Immature natural killer cell (primary cell): Measurements from ENCODE around the gene ADAM33. TPM values are rescaled to one million over a fixed set of nuclear protein-coding genes. Genes with fewer than 3 reads are reported as not detected.

Experiments
- DNase-seq, 3 donors: peaks; one replicate each; pipeline ENCODE4 v3.0.0; 2022; ENCODE audit warnings: mixed read lengths in 1 of 3
- H3K27ac Mint-ChIP-seq, 6 donors: one replicate each; pipeline ENCODE4 v1.8.0; 2020; ENCODE audit warnings: mixed read lengths in 6 of 6, mild to moderate bottlenecking in 5 of 6, inconsistent platforms in 4 of 6, moderate library complexity in 3 of 6
- H3K27me3 Mint-ChIP-seq, 3 donors: one replicate each; pipeline ENCODE4 v1.8.0; 2020 to 2021; ENCODE audit warnings: low read depth in 3 of 3, mild to moderate bottlenecking in 3 of 3, mixed read lengths in 3 of 3, moderate library complexity in 3 of 3, inconsistent platforms in 1 of 3
- H3K36me3 Mint-ChIP-seq, 3 donors: one replicate each; pipeline ENCODE4 v1.8.0; 2020; ENCODE audit warnings: mixed read lengths in 3 of 3, inconsistent platforms in 2 of 3, mild to moderate bottlenecking in 2 of 3
- H3K4me1 Mint-ChIP-seq, 2 donors: one replicate each; pipeline ENCODE4 v1.8.0; 2020; ENCODE audit warnings: inconsistent platforms in 2 of 2, mild to moderate bottlenecking in 2 of 2, mixed read lengths in 2 of 2, moderate library complexity in 1 of 2
- H3K4me3 Mint-ChIP-seq, 5 donors: one replicate each; pipeline ENCODE4 v1.8.0; 2020; ENCODE audit warnings: mild to moderate bottlenecking in 5 of 5, mixed read lengths in 5 of 5, inconsistent platforms in 3 of 5, moderate library complexity in 3 of 5
- H3K9me3 Mint-ChIP-seq, 6 donors: one replicate each; pipeline ENCODE4 v1.8.0; 2020; ENCODE audit warnings: mild to moderate bottlenecking in 6 of 6, mixed read lengths in 6 of 6, inconsistent platforms in 4 of 6, moderate library complexity in 3 of 6
- polyA plus RNA-seq, 3 donors: library from polyadenylated mRNA; unstranded; fragments of 300-500 nt; fragmentation: Illumina TruSeq; gene quantifications; one replicate each; pipeline ENCODE4 v1.2.3, GENCODE V29; 2021

The ADAM33 gene
- polyA plus RNA-seq, 3 donors from 2014 or later, result not detected

DNA sequence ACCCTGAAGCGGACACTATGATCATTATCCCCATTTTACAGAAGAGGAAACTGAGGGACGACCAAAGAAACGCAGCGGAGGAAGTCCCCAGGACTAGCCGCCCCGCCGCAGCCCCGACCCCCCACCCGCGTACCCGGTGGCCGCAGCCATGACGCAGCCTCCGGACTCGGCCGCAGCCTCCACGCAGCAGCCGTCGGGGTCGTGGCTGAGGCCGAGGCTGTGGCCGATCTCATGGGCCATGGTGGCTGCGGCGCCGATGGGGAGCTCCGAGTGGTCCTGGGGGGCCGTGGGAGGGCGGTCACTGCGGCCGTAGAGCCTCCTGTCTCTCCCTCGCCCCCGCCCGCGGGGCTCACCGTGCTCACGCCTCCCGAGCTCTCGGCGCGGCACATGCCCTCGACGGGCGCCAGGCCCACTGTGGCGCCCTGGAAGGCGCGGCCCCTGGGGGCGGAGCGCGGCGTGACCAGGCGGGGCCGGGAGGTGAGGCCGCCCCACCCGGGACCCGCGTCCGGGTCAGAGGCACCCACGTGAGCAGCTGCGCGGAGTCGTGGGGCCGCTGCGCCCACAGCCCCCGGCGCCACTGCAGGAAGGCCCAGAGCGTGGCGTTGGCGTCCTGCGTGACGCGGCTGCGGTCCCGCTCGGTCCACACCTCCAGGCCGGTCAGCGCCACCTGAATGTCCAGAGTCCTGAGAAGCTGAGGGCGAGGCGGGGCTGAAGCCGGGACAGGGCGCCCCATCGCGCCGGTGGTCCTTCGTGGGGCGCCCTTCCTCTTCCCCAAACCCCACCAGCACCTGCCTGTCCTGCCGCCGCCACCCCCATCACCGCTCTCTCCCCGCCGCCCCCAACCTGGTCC is 8.4 kb downstream of the ADAM33 start:
- Mint-ChIP-seq H3K27me3 (peaks cover 7 to 15% (median 14%) of the 10 kb centered on the region in 3 donors), H3K4me1 (peaks cover 4 to 5% of the 10 kb centered on the region in 2 donors), H3K4me3 (no peak overlapping the region), H3K9me3 (no peaks in the 10 kb centered on the region), H3K27ac (no peak overlapping the region), H3K36me3 (no peaks in the 10 kb centered on the region)
- no peak for DNase-seq

DNA sequence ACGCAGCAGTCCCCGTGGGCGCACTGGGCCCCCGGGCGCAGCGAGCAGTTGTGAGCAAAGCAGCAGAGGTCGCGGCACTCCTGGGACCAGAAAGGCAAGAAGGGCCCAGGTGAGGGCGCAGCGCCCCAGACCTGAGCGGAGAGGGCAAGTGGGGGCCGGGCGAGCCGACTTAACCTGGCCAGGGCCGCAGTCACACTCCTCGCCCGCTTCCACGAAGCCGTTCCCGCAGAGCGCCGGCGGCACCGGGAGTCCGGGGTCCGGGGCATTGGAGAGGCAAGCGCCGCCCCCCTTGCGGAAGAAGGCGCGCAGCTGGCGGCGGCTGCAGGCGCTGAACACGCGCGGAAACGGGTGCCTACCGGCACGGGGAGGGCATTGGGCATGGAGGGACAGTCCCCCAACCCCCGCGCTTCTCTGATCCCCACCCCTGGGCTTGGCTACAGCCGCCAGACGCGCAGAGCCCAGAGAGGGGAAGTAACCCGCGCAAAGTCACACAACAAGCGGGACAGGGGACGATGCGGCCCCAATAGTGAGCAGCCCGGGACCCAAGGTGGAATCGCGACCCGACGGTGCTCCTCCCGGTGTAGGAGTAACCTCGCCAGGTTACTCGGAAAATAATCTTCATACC is 9.2 kb downstream of the ADAM33 start:
- DNase-seq, result no peak
- Mint-ChIP-seq H3K9me3 (no peaks in the 10 kb centered on the region), H3K36me3 (no peaks in the 10 kb centered on the region), H3K4me3 (no peak overlapping the region), H3K27me3 (peaks cover 7 to 15% (median 14%) of the 10 kb centered on the region in 3 donors), H3K27ac (no peak overlapping the region), H3K4me1 (peaks cover 5 to 6% of the 10 kb centered on the region in 2 donors)

DNA sequence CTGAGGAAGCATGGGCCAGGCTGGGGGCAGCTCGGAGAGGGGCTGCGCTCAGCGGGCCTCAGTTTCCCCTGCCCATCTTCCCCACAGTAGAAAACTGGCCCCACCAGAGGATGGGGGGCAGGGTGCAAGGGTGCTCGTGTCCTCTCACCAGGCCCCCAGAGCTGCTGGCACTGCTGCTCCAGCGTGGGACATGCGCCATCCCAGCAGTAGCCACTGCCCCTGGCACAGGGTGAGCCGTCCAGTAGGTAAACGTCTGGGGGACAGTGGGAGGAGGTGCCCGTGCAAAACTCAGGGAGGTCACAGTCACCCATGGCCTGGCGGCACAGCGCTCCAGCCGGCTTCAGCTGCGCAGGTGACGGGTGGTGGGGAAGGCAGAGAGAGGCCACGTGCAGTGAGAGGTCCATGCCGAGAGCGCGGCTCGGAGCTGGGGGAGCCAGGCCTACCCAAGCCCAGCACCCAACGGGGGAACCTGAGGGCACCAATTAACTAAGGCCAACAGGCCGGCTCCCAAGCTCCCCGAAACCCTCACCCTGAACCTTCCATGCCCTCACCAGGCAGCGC is 9.7 kb downstream of the ADAM33 start:
- Mint-ChIP-seq H3K9me3 (no peaks in the 10 kb centered on the region), H3K36me3 (no peaks in the 10 kb centered on the region), H3K27me3 (peaks cover 7 to 15% (median 14%) of the 10 kb centered on the region in 3 donors), H3K4me1 (peaks cover 10 to 12% of the 10 kb centered on the region in 2 donors), H3K27ac (peak overlapping the region in 1 of 6 donors; percentile 11), H3K4me3 (peak overlapping the region in 1 of 5 donors; percentile 44)
- DNase-seq, result no peak

DNA sequence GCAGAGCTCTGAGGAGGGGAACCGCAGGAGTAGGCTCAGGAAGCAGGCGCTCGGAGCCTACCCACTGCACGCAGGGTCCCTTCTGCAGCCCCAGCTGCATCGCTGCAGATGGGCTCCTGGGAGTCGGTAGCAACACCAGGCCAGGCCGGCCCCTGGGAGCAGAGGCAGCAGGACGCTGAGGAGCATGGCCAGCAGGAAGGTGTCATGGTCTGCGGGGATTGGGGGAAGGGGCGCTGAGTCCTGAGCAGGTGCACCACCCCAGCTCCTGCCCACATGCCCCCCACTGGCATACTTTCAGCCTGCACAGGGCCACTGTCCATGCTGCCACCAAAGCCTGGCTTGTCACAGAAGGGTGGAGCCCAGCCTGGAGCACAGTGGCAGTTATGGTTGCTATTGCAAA is 10.9 kb downstream of the ADAM33 start:
- Mint-ChIP-seq H3K9me3 (no peaks in the 10 kb centered on the region), H3K27me3 (peaks cover 8 to 17% (median 13%) of the 10 kb centered on the region in 3 donors), H3K27ac (no peak overlapping the region), H3K36me3 (no peaks in the 10 kb centered on the region), H3K4me3 (no peak overlapping the region), H3K4me1 (peaks cover 17 to 19% of the 10 kb centered on the region in 2 donors)
- no peak for DNase-seq

DNA sequence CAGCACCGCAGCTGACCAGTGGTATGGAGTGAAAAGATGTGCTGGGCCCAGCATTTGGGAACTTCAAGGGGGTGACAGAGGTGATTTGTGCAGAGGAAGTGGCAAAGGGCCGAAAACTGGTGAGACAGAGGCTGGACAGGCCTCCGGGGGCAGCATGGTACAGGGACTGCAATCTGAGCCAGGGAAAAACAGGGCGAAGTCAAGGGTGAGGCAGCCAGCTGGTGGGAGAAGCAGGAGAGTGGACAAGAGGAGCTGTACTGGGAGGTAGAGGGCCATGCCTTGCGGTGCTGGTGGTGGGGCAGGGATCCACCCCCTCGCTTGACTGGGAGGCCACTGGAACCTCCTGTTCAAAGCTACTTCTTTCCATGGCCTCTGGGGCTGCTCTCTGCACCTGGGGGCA is 11.3 kb downstream of the ADAM33 start:
- Mint-ChIP-seq H3K9me3 (no peaks in the 10 kb centered on the region), H3K4me3 (no peak overlapping the region), H3K27ac (peak overlapping the region in 1 of 6 donors; percentile 53), H3K4me1 (peaks cover 22 to 23% of the 10 kb centered on the region in 2 donors), H3K36me3 (no peaks in the 10 kb centered on the region), H3K27me3 (peaks cover 12 to 22% (median 16%) of the 10 kb centered on the region in 3 donors)
- no peak for DNase-seq

DNA sequence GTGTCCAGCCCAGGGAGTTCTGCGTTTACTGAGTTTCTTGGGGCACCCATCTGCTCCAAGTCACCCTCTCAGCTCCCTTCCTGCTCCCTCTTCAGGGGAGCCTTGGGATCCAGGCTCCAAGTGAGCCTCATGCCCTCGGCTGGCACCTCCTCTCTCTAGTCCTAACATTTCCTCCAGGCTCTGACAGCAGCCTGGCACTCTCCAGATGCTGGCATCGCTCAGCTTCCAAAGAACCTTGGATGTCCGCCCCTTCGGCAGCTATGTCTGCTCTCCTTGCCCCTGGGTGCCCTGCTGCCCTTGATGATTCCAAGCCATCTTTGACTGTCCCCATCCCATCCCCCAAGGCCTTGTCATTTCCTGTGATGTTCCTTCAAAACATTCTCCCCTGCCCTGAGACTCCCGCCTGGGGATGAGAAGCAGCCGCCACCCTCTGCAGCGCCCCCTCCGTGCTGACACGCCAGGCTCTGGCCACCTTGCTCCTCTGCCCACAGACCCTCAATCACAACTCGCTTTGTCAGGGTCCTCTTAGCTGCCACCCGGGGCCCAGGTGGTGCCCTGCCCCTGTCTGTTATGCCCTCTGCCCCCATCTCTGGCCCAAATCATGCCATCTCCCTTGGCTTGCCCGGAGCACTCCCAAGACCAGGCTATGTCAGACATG is 12.0 kb downstream of the ADAM33 start:
- Mint-ChIP-seq H3K27me3 (peaks cover 17 to 25% (median 20%) of the 10 kb centered on the region in 3 donors), H3K36me3 (no peaks in the 10 kb centered on the region), H3K4me1 (peaks cover 28 to 30% of the 10 kb centered on the region in 2 donors), H3K4me3 (no peak overlapping the region), H3K27ac (peak overlapping the region in 1 of 6 donors; percentile 19), H3K9me3 (no peaks in the 10 kb centered on the region)
- DNase-seq, result no peak

DNA sequence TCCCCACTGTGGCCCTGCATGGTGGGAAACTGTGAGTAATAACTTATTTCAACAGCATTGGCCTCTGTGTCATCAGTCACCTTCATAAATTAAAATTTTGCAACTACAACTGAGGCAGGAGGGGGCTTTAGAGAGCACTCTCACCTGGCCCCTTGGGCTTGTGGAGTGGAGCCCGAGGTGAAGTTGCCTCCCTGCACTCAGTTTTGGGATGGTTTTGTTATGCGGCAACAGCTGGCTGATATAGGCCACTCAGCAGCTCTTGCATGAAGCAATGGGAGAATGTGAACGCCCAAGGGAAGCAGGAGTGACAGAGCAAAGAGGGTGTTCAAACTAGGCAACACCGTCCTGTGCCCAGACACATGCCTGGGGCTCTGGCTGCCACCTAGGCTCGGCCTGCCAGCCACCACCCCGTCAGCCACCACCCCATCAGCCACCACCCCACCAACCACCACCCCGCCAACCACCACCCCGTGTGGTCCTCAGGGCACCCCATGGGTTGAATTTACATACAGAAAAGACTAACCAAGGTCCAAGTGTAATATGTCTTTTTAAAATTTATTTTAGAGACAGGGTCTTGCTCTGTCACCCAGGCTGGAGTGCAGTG is 14.3 kb downstream of the ADAM33 start:
- Mint-ChIP-seq H3K9me3 (peaks cover 0 to 2% (median 0%) of the 10 kb centered on the region in 6 donors), H3K36me3 (no peaks in the 10 kb centered on the region), H3K27me3 (peaks cover 15 to 23% (median 22%) of the 10 kb centered on the region in 3 donors), H3K27ac (peak overlapping the region; percentile 24 to 91 (median 70)), H3K4me1 (peaks cover 28 to 32% of the 10 kb centered on the region in 2 donors), H3K4me3 (peak overlapping the region; percentile 46 to 72 (median 70))
- no peak for DNase-seq

DNA sequence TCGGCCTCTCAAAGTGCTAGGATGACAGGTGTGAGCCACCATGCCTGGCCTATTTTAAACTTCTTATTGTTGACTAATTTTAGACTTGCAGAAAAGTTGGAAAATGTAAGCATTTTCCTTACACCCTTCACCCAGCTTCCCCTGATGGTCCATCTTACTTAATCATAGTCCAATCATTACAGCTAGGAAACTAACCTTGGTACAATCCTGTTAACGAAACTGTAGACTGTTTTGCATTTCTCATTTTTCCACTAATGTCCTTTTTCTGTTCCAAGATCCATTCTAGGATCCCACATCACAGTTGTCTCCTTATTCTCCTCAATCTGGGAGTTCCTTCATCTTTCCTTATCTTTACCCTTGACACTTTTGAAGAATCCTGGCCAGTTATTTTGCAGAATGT is 18.0 kb downstream of the ADAM33 start:
- Mint-ChIP-seq H3K9me3 (peaks cover 0 to 2% (median 0%) of the 10 kb centered on the region in 6 donors), H3K27me3 (peaks cover 21 to 28% (median 25%) of the 10 kb centered on the region in 3 donors), H3K4me3 (peak overlapping the region in 1 of 5 donors; percentile 1), H3K36me3 (no peaks in the 10 kb centered on the region), H3K27ac (peak overlapping the region in 1 of 6 donors; percentile 4), H3K4me1 (peaks cover 28 to 32% of the 10 kb centered on the region in 2 donors)
- DNase-seq, result no peak

DNA sequence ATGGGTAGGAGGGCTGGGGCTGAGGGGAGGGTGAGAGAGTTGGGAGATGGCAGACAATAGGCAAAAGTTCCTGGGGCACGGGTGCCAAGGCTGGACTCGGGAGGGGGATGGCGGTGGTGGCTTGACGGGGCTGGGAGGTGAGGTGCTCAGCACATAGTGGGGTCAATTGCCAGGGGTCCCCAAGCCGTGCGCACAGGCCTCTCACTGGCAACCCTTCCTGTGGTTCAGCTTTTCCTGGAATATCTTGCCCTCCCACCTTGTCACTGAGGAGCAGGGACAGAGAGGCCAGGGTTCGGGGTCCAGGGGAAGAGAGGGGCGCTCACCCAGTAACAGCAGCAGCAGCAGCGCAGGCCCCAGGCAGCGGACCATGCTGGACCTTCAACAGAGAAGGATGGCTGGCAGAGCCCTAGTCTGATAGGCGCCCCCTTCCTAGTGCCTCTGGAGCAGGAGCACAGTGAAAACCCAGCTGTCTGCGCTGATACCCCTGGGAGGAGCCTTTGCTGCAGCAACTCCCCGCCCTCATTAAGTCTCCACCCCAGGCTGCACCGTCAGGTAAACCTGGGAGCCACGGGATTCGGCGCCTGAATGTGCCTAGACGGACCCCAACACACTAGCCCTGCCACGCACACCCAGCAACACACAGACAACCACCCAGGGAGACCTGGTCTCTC is 18.6 kb downstream of the ADAM33 start, which contains the start of gene GFRA4:
GFRA4 (minus strand) TSS at position 369 of the 671 bp plus-strand sequence; CDS start at position 369, 0 bp downstream.
- Mint-ChIP-seq H3K4me3 (peak within 1 kb of the TSS in 1 of 5 donors; percentile 1), H3K27me3 (peaks cover 22 to 30% (median 24%) of the 10 kb centered on the region in 3 donors), H3K27ac (peak within 1 kb of the TSS in 1 of 6 donors; percentile 4), H3K4me1 (peaks cover 29 to 32% of the 10 kb centered on the region in 2 donors), H3K9me3 (peaks cover 0 to 2% (median 0%) of the 10 kb centered on the region in 6 donors), H3K36me3 (no peaks in the 10 kb centered on the region)
- no peak for DNase-seq

DNA sequence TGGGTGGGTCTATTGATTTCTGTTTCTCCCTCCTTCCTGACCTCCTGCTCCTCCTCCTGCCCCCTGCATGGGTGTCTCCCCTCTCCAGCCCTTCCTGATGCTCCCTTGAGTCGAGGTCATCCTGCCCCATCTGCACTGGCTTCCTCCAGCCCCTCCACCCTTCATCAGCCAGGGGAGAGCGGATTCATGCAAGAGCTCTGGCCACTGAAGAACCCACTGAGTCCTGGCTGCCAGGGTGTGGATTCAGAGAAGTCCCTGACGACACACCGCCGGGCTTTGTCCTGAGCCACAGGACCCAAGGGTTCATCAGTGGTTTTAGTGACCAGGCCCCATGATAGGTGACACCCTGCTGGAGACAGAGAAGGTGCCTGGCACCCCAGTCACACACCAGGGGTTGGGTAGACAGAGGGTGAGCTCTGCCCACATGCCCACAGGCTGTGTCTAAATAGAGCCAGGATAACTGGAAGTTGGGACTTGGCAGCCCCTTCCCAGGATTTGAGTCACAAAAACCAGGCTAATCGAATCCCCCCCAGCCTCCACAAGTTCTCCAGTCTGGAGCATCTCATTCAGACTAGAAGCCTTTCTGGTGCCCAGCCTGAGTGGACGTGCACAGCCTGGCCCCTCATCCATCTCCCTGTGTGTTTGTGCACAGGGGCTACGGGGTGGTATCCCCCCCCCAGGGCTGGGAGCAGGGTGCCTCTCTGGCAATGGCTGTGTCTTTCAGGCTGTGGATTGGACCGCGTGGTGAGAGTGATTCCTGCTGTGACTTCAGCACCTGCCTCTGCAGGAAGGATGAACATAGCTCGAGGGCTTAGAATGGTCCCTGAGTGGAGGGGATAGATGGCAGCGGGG is 19.8 kb downstream of the ADAM33 start:
- H3K4me3 Mint-ChIP-seq, result peak overlapping the region in 1 of 5 donors; percentile 41
- DNase-seq, result no peak
- peaks cover 0 to 2% (median 0%) of the 10 kb centered on the region in 6 donors for H3K9me3 Mint-ChIP-seq
- H3K27ac Mint-ChIP-seq, result no peak overlapping the region
- H3K36me3 Mint-ChIP-seq, result no peaks in the 10 kb centered on the region
- peaks cover 24% of the 10 kb centered on the region in 2 donors for H3K4me1 Mint-ChIP-seq
- H3K27me3 Mint-ChIP-seq, result peaks cover 22 to 38% (median 24%) of the 10 kb centered on the region in 3 donors

DNA sequence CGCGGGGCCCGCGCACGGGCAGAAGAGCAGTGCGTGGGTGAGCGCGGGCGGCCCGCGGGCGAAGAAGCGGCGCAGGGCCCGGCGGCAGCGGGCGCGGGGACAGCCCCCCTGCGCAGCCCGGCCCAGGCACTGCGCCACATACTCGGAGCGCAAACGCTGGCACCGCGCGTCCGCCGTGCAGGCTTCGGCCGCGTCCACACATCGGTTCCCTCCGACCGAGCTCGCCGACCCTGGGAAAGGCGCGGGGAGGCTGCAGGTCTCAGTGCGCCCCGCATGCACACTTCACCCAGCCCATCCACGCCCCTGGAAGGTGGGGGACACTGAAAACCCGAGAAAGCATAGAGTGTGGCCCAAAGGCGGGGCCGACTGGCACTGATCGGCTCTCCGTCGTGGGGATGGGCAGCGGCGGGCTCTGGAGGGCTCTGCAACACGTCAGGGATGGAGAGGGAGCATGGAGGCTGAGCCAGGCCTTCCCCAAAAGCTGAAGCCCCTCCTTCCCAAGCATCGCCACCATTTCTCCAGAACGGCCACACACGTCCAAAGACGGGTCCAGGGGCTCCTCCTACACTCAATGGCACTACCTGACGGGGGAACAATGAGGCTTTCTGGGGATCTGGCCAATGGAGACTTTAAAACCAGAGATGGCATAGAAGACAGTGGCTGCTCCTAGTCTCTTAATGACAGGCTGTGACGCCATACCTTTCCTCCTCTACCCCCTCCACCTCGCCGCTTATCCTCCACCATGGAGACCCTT is 20.6 kb downstream of the ADAM33 start:
- Mint-ChIP-seq H3K36me3 (no peaks in the 10 kb centered on the region), H3K9me3 (peaks cover 0 to 2% (median 0%) of the 10 kb centered on the region in 6 donors), H3K4me3 (no peak overlapping the region), H3K4me1 (peaks cover 16 to 17% of the 10 kb centered on the region in 2 donors), H3K27me3 (peaks cover 22 to 38% (median 24%) of the 10 kb centered on the region in 3 donors), H3K27ac (no peak overlapping the region)
- no peak for DNase-seq
